ENCODE measurements around the gene CCND1. TPM values are rescaled to one million over a fixed set of nuclear protein-coding genes. Genes with fewer than 3 reads are reported as not detected.
"Not testable (repeated sequence)": the region's sequence is repeated elsewhere in the genome, so short reads cannot be mapped to it uniquely, and the experiment has no call there.

The CCND1 gene
- total and polyA plus RNA-seq, 11 donors, result 27.9 to 312 (median 144) TPM

- Histone ChIP-seq H3K4me3 (no peak overlapping the region), H3K27ac (no peak overlapping the region), H3K4me1 (no peaks in the 10 kb centered on the region), H3K36me3 (no peaks in the 10 kb centered on the region), H3K9me3 (no peaks in the 10 kb centered on the region), H3K27me3 (no peaks in the 10 kb centered on the region)
- ATAC-seq (no peak), DNase-seq (no peak)
- intact Hi-C loops (cut with DNase I), result no loop called here
- TF ChIP-seq CTCF (IDR thresholded peaks at IDR 0.05), result no peak
- no peak for TF ChIP-seq POLR2A (IDR thresholded peaks at IDR 0.05)
- 83 to 93% (median 88%) methylated on average over 2 of the region's 2 CpGs for WGBS, 4 donors
These were observed 20.2 kb upstream of the CCND1 start for GRCh38 chr11:69620683-69621290.

GRCh38 chr11:69622097-69622681 lies 18.8 kb upstream of the CCND1 start:
- DNase-seq; ATAC-seq; H3K4me3 ChIP-seq; H3K9me3 ChIP-seq; H3K27me3 ChIP-seq; H3K27ac ChIP-seq; H3K4me1 ChIP-seq; intact Hi-C loops (cut with DNase I); H3K36me3 ChIP-seq: not testable (repeated sequence)
- 79 to 83% (median 80%) methylated on average over 8 of the region's 8 CpGs for WGBS, 4 donors

GRCh38 chr11:69624293-69624692 lies 16.7 kb upstream of the CCND1 start:
- 89 to 100% (median 93%) methylated on average over 1 of the region's 1 CpG for WGBS, 4 donors
- TF ChIP-seq CTCF (IDR thresholded peaks at IDR 0.05), result no peak
- TF ChIP-seq POLR2A (IDR thresholded peaks at IDR 0.05), result no peak
- Histone ChIP-seq H3K4me1 (no peaks in the 10 kb centered on the region), H3K27me3 (no peaks in the 10 kb centered on the region), H3K27ac (no peak overlapping the region), H3K9me3 (no peaks in the 10 kb centered on the region), H3K36me3 (no peaks in the 10 kb centered on the region), H3K4me3 (no peak overlapping the region)
- intact Hi-C loops (cut with DNase I), result no loop called here
- ATAC-seq, result no peak
- DNase-seq, result no peak

GRCh38 chr11:69625476-69625875 lies 15.5 kb upstream of the CCND1 start:
- no peaks in the 10 kb centered on the region for H3K4me1 ChIP-seq
- no peaks in the 10 kb centered on the region for H3K27me3 ChIP-seq
- no peaks in the 10 kb centered on the region for H3K36me3 ChIP-seq
- DNase-seq (no peak), ATAC-seq (no peak)
- peaks cover 0 to 5% (median 0%) of the 10 kb centered on the region in 12 donors for H3K9me3 ChIP-seq
- no peak for TF ChIP-seq POLR2A (IDR thresholded peaks at IDR 0.05)
- no peak for TF ChIP-seq CTCF (IDR thresholded peaks at IDR 0.05)
- no peak overlapping the region for H3K4me3 ChIP-seq
- no peak overlapping the region for H3K27ac ChIP-seq
- intact Hi-C loops (cut with DNase I), result no loop called here
- 88 to 90% (median 90%) methylated on average over 10 of the region's 10 CpGs for whole genome bisulfite sequencing, 4 donors

- Histone ChIP-seq H3K27me3 (no peaks in the 10 kb centered on the region), H3K36me3 (no peaks in the 10 kb centered on the region), H3K27ac (no peak overlapping the region), H3K4me1 (no peaks in the 10 kb centered on the region), H3K4me3 (no peak overlapping the region), H3K9me3 (peaks cover 0 to 5% (median 0%) of the 10 kb centered on the region in 12 donors)
- no peak for ATAC-seq
- no peak for TF ChIP-seq CTCF (IDR thresholded peaks at IDR 0.05)
- TF ChIP-seq POLR2A (IDR thresholded peaks at IDR 0.05), result no peak
- intact Hi-C loops (cut with DNase I), result no loop called here
- 83 to 89% (median 85%) methylated on average over 14 of the region's 14 CpGs for WGBS, 4 donors
- no peak for DNase-seq
These were observed 13.4 kb upstream of the CCND1 start for GRCh38 chr11:69627551-69627950.

All from heart left ventricle (tissue), 16 donors.